Hematopoietic multipotent progenitor cell treated with erythropoietin and hydrocortisone succinate and interleukin-3 and kit ligand, for 6 days (in vitro differentiated cells): ENCODE results near the gene B4GALNT3.

Experiments
- DNase-seq: peaks from one replicate; pipeline ENCODE4 v3.0.0-alpha.2; 2015

B4GALNT3 gene

DNA sequence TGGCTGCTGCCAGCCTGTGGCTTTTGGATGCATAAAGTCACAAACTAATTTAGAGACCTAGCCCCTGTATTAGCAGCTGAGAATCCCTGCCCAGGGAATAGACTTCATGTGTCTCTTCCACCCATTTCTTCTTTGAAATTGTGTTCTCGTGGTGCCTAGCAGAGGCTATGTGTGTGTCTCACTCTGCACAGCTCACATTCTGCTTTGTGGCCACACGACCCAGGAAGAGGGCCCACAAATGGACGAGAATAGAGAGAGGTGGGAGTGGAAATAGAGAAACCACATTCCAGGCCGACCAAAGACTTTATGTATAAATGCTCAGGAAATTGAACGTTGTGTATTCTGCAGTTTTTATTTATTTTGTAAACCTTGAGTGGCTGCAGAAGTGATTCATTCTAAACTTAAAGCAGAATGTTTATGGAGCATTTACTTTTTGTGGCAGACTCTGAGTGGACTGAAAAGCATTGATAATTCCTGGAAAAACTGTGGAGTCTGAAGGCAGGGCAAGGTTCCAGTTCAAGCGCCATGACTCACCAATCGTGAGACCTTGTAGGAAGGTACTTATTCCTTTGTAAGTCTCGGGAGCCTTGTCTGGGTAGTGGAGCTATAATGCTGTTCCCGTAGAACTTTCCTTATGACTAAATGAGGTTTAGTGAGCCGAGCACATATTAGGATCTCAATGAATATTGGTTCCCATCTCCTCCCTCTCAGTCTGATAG is 9.1 kb downstream of the B4GALNT3 start:
- no peak for DNase-seq

DNA sequence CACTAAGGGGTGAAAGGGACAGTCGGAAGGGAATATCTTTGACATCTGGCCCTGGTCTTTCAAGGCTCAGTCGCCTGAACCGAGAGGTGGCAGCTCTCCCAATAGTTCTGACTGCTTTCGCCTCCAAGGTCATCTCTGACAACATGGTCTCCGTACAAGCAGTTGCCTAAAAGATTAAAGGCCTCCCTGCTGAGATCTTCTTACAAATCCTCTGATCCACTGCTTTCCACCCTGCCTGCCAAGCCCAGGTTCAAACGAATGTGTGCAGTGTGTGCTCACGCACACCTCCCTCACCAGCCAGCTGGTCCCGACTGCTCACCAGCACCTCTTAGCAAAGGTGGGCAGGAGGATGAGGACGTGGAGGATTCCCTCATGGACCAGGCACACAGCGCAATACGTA is 10.4 kb downstream of the B4GALNT3 start:
- no peak for DNase-seq

DNA sequence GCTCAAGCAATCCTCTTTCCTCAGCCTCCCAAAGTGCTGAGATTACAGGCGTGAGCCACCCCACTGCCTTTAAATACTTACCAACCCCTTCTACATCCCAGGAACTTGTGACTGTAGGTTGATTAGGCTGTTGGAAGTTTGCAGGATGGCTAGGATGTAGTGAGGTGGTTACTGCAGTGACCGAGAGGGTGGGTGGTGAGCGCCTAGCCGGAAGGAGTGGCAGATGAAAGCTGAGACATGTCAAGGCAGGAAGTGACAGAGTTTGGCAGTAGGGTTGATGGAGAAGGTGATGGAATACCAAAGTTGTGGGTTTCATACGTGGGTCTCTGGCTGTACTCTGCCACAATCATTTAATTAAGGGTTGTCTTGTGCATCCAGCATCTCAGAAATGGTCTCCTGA is 13.5 kb downstream of the B4GALNT3 start:
- DNase-seq = no peak

DNA sequence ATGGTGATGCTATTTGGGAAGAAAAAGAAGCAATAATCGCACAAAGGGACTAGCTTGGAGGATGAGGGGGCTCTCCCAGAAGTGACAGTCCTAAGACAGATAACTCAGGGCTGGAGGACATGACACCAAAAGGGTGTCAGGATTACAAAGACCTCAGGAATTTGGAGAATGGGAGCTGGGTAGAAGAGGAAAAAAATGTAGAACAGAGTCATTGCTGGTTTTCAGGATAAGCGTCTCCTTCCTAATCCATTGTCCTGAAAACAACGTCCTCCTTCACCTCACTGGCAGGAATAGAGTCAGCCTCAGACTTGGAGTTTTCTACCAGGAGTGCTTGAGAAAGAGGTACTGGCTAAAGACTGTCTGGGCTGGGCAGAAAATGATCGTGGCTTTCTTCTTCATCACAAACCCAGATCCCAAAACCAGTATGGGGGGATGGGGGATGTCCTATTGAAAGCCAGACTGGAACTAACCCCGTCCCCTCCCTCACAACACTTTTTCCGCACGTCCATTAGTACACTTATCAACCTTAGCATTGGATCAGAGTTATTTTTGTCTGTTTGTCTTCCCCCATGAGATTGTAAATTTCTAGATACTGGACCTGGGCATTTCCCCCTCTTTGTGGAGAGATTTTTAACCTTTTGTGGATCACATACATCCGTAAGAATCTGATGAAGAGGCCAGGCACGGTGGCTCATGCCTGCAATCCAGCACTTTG is 14.3 kb downstream of the B4GALNT3 start:
- no peak for DNase-seq

DNA sequence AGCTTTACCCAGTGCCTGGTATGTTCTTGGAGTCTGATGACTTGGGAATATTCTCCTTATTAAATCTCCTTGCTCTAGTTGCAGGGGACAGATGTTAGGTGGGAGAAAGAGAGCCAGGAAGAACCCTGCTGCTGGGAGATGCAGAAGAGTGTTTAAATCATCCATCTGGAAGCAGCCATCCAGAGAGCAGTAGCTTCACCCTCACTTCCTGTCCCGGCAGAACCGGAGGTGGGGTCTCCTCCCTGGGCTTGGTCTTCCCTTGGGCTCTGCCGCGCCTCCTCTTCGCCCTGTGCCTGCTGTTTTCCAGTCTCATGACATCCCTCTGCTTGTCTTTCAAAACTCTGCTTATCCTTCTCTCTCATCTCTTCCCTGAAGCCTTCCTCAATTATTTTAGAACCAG is 15.5 kb downstream of the B4GALNT3 start:
- no peak for DNase-seq

DNA sequence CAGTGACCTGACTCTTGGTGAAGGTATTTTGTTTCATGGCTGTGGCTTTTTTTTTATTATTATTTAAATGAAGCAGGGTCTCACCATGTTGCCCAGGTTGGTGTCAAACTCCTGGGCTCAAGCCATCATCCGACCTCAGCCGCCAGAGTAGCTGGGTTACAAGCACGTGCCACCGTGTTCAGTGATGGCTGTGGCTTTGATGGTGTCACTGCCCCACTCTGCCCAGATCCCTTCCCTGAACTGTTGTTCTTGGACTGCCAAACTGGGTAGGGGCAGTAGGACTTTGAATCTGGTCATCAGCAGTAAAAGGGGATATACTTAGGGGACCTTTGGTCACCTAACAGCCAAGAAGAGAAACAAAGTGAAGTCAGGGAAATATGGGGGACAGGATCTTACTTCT is 19.4 kb downstream of the B4GALNT3 start:
- DNase-seq = no peak

DNA sequence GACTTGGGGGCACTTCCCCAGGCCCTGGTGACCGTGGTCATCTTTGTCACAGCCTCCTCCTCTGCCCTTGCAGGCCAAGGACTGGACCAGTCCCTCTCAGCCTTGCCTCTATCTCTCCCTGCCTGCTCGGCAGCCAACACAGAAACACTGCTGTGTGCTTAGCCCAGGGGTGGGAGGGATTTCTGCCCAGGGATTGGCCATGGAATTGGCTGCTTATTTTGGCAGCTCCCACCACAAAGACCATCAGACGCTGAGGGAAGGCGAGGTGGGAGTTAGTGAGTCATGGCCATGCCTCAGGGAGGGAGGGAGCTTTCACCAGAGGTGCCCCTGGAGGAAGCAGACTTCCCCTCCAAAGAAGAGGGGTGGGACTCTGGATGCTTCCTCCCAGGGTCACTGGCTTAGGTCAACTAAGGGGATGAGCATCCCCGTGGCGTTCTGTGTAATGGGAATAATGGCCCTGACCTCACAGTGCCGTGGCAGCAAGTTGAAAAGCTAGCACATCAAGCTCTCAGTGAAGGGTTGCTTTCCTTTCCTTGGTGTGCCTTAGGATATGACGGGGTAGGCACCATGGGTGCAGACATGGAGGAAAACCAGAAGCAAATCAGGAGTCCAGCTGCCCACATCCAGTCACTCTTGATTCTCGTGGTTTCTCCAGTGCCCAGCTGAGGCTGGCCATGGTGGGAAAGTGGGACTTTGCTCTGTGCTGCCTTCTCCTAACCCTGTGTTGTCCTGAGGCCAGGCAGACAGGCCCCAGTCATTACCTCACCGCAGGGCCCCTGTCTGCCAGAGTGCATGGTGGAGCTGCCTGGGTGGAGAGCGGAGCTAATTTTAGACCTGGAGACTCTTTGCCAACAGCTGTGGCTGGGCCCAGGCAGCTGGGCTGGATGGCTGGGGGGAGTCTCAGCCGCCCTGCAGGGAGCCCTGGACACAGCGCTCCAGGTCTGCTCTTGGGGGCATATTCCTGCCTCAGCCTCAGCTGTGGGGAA is 21.4 kb downstream of the B4GALNT3 start:
- no peak for DNase-seq

DNA sequence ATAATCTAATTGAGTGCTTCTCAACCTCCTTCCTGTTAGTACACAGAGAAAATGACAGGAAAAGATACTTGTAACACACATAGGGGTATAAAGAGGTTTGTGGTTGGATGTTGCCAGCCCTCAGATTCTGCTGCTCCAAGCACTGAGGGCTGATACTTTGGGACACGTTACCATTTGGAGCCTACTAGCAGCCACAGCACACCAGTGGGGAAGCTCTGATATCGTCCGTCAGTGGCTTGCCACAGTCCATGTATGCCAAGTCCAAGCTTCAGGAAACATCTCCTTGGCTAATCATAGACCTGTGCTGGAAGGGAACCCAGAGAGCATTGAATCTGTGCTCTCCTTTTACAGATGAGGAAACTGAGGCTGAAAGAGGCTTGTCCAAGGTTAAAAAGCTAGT is 22.3 kb downstream of the B4GALNT3 start:
- DNase-seq = no peak

DNA sequence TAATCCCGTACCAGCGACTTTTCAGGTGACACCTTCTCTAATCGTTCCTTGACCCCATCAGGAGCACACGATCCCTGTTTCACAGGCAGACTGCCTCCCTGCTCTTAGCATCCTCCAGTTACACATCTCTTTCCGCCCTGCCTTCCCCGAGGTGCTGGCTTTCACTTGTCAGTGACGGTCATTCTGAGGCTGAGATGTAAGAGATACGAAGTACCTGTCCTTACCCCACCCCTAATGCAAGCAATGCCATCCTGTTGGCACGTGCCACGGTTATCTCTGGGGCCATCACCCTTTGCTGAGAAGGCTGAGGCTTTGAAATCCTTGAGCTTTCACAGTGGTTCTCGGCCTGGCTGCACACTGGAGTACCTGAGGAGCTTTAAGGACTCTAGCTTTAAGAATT is 24.4 kb downstream of the B4GALNT3 start:
- no peak for DNase-seq

DNA sequence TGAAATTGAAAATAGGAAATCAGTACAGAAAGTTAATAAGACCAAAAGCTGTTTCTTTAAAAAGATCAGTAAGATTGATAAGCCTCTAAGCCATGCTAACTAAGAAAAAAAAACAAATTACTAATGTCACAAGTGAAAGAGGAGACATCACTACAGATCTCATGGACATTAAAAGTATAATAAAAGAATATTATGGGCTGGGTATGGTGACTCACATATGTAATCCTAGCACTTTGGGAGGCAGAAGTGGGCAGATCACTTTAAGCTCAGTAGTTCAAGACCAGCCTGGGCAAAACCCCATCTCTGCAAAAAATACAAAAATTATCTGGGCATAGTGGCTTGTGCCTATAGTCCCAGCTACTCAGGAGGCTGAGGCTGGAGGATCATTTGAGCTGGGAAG is 30.5 kb downstream of the B4GALNT3 start:
- no peak for DNase-seq

DNA sequence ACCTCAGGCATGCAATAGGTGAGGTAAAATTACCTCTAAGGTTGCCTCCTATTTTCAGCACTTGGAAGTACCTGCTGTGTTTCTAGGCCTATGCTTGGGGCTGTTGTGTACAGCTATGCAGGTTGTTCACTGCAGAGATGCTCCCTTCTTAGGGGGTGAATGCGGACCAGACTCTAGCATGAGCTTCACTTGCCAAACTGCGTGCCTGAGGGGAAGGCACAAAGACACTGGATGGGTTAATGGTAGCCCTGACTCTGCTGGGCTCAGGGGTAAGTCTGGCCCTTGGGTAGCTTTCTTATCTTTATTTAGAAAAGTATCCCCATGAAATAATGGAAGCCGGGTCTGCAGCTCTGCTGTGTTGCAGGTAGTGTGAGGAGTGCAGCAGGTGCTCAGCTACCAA is 35.7 kb downstream of the B4GALNT3 start:
- DNase-seq = no peak

DNA sequence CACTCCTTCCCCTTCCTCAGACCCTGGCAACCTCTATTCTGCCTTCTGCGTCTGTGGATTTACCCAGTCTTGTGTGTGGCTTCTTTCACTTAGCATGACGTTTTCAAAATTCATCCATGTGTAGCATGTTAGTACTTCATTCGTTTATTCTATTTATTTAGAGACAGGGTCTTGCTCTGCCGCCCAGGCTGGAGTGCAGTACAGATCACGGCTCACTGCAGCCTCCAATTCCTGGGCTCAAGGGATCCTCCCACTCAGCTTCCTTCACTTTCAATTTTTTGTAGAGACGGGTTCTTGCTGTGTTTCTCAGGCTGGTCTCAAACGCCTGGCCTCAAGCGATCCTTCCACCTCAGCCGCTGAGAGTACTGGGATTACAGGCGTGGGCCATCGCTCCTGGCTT is 37.0 kb downstream of the B4GALNT3 start:
- DNase-seq = no peak

DNA sequence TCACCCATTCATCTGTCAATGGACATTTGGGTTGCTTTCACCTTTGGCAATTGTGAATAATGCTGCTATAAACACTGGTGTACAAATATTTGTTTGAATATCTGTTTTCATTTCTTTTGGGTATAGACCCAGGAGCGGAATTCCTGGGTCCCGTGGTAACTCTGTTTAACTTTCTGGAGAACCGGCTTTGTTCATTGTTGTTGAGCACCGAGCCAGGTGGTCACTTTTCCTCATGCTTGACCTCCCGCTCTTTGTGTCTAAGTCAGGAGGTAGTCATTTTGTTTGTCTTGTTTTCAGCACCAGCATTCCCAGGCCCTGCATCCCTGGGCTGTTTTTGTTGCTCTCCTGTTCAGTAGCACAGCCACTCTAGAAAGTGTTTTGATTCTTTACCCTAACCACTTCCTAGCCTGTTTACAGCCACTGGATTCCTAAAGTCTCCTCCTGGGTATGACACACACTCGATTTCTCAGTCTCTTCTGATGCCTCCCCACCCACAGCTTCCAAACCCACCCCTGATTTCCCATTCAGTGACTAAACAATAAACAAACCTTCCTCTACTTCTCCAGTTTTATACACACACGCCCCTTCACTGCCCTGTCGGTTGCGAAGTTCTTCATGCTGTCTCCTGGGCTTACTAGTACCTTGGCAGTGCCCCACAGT is 37.9 kb downstream of the B4GALNT3 start:
- DNase-seq = no peak

DNA sequence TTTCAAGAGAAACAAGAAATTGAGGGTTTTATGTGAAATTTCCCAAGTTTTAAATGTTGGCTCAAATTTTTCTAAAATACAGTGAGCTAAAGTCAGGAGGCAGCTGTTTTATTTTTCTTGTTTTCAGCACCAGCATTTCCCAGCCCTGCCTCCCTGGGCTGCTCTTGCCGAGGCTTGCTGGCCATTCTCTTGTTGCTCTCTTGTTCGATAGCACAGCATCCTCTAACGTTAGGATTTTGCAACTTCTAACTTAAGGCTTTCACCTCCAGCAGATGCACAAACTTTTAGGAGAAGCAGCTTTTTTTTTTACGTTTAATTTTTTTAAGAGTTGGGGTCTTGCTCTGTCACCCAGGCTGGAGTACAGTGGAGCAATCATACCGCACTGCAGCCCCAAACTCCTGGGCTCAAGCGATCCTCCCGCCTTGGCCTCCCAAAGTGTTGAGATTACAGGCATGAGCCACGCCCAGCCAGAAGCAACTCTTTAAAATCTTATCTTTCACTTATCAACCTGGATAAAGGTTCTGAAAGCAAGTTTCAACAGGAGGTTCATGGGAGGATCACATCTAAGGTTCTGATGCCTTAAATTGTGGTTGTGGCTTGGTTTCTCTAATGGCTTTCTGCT is 40.2 kb downstream of the B4GALNT3 start:
- DNase-seq = no peak

DNA sequence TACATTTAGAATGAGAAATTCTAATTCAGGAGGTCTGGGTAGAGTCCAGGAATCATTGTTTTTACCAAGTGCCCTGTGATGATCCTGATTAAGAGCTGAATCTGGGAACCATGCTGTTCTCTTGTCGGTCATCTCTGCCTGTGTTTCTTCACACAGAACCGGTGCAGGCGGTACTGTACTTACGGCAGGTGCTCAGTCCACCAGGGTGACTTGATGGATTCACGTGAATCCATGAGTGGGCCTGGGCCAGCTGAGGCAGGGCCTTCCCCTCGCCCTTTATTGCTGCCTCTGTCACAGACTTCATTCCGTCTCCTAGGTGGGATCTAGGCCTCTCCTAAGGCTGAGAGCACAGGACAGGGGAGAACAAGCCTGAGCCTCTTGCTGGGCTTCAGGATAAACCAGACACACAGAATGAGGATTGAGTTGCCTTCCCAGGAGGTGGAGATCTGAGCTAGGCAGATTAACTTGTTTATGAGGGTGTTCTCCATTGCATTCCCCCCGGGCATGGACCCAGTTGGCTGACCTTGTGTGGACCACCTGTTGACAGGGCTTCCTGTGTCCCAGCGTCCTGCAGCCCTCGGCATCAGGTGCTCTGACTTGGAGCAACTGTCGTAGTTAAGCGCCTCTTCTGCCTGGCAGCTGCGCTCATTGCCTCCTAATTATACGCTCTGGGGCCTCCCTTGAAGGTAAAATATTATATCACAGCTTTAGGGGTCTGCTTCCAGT is 42.1 kb downstream of the B4GALNT3 start:
- no peak for DNase-seq

DNA sequence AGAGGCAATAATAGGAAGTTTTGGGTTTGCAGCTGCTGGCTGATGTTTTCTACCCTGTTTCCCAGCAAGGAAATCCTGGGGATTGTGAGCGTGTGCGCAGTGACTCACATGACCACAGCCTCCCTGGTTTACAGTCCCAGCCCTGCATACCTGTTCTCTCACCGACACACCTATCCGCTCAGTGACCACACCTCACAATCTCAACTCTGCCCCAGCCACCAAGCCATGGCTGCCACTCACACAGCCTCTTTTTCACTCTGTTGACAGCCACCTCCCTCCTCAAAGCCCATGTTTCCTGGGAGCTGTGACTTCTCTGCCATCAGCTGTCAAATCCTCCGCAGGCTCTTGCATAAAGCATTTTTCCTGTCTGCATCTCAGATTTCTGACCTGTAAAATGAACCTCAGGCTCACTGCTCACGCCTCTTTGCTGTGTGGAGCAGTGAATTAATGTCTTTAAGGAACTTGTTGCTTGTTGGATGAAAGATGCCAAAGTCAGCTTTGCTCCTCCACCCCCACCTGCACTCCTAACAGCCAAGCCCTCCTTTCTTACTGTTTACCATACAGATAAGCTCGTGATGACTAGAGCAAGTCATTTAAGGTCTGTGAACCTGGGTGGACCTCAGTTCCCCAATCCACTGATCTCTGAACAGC is 43.5 kb downstream of the B4GALNT3 start:
- no peak for DNase-seq

DNA sequence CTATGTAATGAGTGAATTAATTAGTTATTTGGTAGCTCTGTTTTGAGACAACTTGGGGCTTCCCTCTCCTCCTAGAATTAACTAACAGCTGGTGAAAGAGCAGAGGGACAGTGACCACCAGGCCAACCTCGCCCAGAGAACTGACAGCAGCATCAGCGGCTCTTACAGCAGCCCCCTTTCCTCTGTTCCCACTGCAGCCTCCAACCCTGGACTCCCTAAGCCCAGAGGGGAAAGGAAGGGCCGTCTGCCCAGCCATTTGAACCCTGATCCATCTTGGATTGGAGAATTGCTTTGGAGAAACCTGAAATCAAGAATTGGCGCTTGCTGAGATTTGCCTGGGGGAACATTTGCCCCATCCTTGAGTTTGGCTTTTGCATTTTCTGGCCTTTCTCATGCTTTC is 45.5 kb downstream of the B4GALNT3 start:
- DNase-seq = no peak

DNA sequence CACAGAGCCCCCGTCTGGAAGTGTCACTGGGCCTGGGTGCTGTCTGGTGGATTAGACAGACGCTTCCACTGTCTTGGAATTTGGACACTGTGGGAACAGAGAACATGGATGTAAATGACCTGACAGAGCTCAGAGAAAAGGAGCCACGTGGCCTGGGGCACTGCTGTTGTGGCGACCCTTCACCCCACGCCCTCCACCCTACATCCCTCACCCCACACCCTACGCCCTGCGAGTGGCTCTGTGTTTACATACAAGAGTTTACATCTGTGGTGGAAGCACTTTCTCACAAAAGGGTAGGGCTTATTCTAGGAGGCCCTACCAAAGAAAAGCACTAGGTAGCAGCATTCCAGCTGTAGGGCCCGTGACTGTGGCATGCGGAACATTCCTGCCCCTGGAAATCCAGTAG is 47.7 kb downstream of the B4GALNT3 start:
- no peak for DNase-seq

DNA sequence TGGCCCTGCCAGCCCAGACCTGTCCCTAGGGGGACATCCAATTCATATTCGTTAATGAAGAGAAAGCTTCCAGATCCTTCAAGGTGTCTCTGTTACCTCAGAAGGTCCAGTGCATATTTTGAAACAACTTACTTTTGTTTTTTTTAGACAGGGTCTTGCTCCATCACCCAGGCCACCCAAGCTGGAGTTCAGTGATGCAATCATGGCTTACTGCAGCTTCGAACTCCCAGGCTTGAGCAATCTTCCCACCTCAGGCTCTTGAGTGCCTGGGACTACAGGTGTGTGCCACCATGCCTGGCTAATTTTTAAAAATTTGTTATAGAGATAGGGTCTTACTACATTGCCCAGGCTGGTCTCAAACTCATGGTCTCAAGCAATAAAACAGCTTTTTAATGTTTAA is 48.4 kb downstream of the B4GALNT3 start:
- no peak for DNase-seq

DNA sequence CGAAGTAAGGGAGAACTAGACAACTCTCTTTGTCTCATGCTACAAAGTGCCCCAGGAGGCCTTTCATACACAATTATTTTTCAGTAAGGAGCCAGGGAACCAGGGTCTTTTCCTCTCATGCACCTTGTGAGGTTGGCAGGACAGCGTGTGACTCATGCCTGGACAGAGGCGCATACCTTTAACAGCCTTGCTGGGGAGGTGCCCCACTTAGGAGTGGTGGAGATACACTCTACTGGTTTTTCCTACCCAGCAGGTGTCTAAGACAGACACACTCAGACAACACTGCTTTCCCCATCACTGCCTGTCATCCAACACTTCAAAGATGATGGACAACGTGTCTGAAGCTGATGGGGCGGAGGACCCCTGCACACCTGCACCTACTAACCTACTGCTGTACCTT is 49.1 kb downstream of the B4GALNT3 start:
- no peak for DNase-seq

DNA sequence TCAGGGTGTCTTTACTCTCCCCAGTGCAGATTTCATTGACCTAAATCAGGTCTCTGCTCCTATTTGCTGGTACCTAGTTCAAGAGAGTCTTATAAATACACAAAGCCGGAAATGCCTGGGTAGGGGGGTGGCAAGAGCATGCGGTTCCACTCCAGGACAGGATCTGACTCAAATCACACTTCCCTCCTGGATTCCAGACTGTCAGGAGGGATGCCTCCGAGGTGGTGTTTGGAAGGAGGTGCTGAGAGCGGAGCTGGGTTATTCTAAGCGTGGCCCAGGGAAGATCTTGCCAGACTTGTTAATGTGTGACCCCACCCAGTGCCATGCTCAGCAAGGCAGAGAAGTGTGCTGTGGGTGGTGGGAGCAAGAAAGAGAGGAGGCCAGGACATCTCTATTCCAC is 49.8 kb downstream of the B4GALNT3 start:
- DNase-seq = no peak
